ENCODE data around the gene LPIN1. TPM values are rescaled to one million over a fixed set of nuclear protein-coding genes. Genes with fewer than 3 reads are reported as not detected.

The LPIN1 gene
- total and polyA plus RNA-seq, 2 of the 13 experiments (the other 11 are each of a cell fraction or from before 2014, with no cell fraction given): 9.7 to 19.4 TPM

- POLR2A ChIA-PET: no interaction called here
- CTCF ChIA-PET (ENCODE audit: low intra/inter-chr PET ratio, low total read pairs): no interaction called here
- in situ Hi-C loops (cut with HindIII; ENCODE audit: extremely low pct_ligation_motif_present, low pct_unique_long_range_greater_than_20kb): no loop called here
Measured at GRCh38 chr2:11852526-11853196, 106.2 kb downstream of the LPIN1 start.

More at GRCh38 chr2:11852526-11853196, 106.2 kb downstream of the LPIN1 start:
- WGBS (ENCODE audit: low lambda C conversion rate): 49% methylated on average over 8 of the region's 8 CpGs
- H3K4me1 ChIP-seq (ENCODE audit: insufficient read depth, low read length): no peaks in the 10 kb centered on the region
- H4K20me1 ChIP-seq (ENCODE audit: insufficient read depth, low read length): no peaks in the 10 kb centered on the region
- TF ChIP-seq PREB (CRISPR knock-in tag; IDR thresholded peaks at IDR 0.05) (no peak), HOMEZ (CRISPR knock-in tag; IDR thresholded peaks at IDR 0.05; ENCODE audit: low read depth) (no peak), ZNF256 (CRISPR knock-in tag; conservative IDR thresholded peaks at IDR 0.05) (no peak), PRPF4 (IDR thresholded peaks at IDR 0.05; ENCODE audit: low read depth, low read length, poor library complexity, severe bottlenecking) (no peak), ZFP90 (CRISPR knock-in tag; IDR thresholded peaks at IDR 0.05; ENCODE audit: borderline replicate concordance) (no peak), ZNF616 (CRISPR knock-in tag; IDR thresholded peaks at IDR 0.05; ENCODE audit: low read depth) (no peak), NR2F1 (CRISPR knock-in tag; IDR thresholded peaks at IDR 0.05) (no peak), ZNF382 (CRISPR knock-in tag; IDR thresholded peaks at IDR 0.05; ENCODE audit: borderline replicate concordance) (no peak), GRHL1 (CRISPR knock-in tag; conservative IDR thresholded peaks at IDR 0.05) (no peak), GTF3A (CRISPR knock-in tag; conservative IDR thresholded peaks at IDR 0.05) (no peak), SNAI1 (CRISPR knock-in tag; IDR thresholded peaks at IDR 0.05; ENCODE audit: borderline replicate concordance) (no peak), KDM4B (CRISPR knock-in tag; IDR thresholded peaks at IDR 0.05) (no peak)
- BruUV-seq (replicated peaks): no TSS peak
- no peak overlapping the region for H3K27ac ChIP-seq (ENCODE audit: extremely low read length, insufficient read depth, low read length)
- no peak overlapping the region for H3K4me2 ChIP-seq (ENCODE audit: low read depth, low read length)
- ATAC-seq: no peak
- no peaks in the 10 kb centered on the region for H3K36me3 ChIP-seq (replicated peaks in 1 of 2; ENCODE audit: control insufficient read depth in 1 of 2, insufficient read depth in 2 of 2, low read length in 2 of 2)
- no peak for DNase-seq (ENCODE audit: low spot score)
- H3K9ac ChIP-seq (ENCODE audit: insufficient read depth, low read depth, low read length): no peak overlapping the region
- no peaks in the 10 kb centered on the region for H3K79me2 ChIP-seq (ENCODE audit: insufficient read depth, low read length)
- no peak overlapping the region for H3K4me3 ChIP-seq (replicated peaks in 1 of 3; ENCODE audit: insufficient read depth in 1 of 3, low read depth in 2 of 3, low read length in 3 of 3)
- intact Hi-C loops (cut with micrococcal nuclease; ENCODE audit: unreplicated experiment): no loop called here
- H3K27me3 ChIP-seq (ENCODE audit: control insufficient read depth in 1 of 2, insufficient read depth in 2 of 2, low read length in 2 of 2): peaks cover 7 to 44% of the 10 kb centered on the region in 2 experiments; a peak in 3 of 5 replicates
- FAIRE-seq: no peak
- no peak overlapping the region for H2AFZ ChIP-seq (ENCODE audit: low read length)
- no peaks in the 10 kb centered on the region for H3K9me3 ChIP-seq (ENCODE audit: low read length)
